Glomerular visceral epithelial cell (primary cell): ENCODE measurements around the gene TIMM29.
A peak's percentile ranks its signal among the peaks of the same experiment; 100 is the strongest.
"Not testable (repeated sequence)": the region's sequence is repeated elsewhere in the genome, so short reads cannot be mapped to it uniquely, and the experiment has no call there.

Experiments used
- DNase-seq: peaks from one replicate; pipeline ENCODE4 v3.0.0-alpha.2; 2016; ENCODE audit errors: extremely low spot score

Gene TIMM29

DNA sequence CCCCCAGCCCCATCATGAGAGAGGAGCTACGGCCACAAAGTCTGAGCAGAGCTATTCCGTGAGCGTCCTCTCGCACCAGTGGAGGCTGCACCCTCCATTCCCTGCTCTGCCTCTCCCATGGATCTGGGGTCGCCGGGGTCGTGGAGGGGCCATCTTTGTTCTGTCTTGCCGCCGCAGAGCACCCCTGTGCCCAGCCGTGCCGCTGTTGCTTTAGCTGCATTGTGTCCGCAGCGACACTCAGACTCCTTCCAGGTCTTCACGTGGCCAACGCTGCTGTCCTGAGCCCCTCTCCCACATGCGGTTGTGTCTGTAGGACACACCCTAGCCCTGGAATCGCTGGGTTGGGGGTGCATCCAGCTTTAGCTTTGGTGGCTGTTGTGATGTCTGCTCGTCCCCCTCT lies 16.0 kb upstream of the TIMM29 start:
- no peak for DNase-seq

- no peak for DNase-seq
These were observed 14.8 kb upstream of the TIMM29 start for GRCh38 chr19:10913716-10914340.

- peak; percentile 80 for DNase-seq
These were observed 13.2 kb upstream of the TIMM29 start for GRCh38 chr19:10915130-10916091.

DNA sequence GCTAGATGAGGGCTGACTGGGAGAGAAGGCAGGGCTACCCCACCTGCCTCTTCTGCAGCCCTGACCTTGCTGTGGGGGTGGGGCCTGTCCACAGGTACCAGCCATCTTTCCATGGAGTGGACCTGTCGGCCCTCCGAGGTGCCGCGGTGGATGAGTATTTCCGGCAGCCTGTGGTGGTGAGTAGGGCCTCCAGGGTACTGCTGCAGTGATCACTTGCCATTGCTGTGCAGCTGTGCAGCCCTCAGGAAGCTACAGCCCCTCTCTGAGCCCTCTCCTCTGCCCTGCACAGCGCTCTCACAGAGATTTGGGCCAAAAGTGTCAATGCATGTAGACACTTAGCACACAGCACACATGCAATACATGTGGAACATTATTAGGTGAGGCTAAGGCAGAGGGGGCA lies 12.0 kb upstream of the TIMM29 start:
- DNase-seq = no peak

- DNase-seq = no peak
These were observed 10.3 kb upstream of the TIMM29 start for GRCh38 chr19:10918359-10918758.

DNA sequence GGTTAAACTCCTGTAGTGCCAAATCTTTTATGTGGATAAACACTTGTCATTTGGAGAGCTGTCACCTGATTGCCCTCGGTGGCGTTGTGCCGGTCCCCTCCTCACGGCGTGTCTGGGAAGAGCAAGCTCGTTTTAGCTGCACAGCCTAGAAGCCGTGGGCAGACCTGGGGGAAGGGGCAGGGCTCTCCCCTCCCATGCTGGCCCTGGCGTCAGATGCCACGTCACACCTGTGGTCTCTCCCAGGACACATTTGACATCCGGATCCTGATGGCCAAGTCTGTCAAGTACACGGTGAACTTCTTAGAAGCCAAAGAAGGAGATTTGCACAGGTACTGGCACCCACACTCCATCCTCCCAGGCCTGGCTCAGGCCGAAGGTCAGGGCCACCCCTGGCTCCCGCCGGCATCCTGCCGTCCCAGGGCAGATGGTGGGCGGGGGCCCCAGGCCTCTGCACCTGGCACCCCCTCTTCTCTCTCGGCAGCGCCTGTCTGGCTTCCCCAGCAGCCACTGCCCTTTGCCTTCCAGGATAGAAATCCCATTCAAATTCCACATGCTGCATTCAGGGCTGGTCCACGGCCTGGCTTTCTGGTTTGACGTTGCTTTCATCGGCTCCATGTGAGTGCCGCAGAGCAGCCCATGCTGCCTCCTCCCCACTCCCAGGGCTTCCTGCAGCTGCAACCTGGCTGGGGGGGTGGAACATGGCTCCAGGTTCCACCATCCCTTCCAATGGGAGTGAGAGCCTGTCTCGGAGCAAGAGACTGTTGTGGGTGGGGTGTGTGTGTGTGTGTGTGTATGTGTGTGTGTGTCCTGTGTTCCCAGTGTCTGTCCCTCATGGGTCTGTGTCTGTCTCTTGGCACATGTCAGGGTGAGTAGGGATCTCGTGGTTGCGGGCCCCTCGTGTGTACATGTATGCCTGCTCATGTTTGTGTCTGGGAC lies 9.0 kb upstream of the TIMM29 start:
- DNase-seq = no peak

GRCh38 chr19:10920288-10920655 lies 8.3 kb upstream of the TIMM29 start:
- DNase-seq = no peak

GRCh38 chr19:10920781-10921180 lies 7.8 kb upstream of the TIMM29 start:
- no peak for DNase-seq

DNA sequence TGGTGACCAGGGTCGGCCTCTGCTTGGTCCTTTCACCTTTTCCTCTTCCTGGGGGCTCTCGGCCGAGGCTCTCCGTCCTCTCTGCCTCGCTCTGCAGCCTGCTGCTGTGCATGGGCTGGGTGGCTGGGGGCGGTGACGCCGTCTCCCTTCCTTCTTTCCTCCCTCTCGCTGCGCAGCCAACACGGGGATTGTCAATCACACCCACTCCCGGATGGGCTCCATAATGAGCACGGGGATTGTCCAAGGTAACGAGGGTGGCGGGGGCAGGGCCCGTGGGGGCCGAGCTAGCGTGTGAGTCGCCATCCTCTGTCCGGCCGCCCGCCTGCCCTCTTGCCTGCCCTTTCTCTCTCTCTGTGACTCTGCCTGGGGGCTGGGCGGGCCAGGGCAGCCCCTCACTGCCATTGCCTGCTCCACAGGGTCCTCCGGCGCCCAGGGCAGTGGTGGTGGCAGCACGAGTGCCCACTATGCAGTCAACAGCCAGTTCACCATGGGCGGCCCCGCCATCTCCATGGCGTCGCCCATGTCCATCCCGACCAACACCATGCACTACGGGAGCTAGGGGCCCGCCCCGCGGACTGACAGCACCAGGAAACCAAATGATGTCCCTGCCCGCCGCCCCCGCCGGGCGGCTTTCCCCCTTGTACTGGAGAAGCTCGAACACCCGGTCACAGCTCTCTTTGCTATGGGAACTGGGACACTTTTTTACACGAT lies 7.3 kb upstream of the TIMM29 start:
- no peak for DNase-seq

DNA sequence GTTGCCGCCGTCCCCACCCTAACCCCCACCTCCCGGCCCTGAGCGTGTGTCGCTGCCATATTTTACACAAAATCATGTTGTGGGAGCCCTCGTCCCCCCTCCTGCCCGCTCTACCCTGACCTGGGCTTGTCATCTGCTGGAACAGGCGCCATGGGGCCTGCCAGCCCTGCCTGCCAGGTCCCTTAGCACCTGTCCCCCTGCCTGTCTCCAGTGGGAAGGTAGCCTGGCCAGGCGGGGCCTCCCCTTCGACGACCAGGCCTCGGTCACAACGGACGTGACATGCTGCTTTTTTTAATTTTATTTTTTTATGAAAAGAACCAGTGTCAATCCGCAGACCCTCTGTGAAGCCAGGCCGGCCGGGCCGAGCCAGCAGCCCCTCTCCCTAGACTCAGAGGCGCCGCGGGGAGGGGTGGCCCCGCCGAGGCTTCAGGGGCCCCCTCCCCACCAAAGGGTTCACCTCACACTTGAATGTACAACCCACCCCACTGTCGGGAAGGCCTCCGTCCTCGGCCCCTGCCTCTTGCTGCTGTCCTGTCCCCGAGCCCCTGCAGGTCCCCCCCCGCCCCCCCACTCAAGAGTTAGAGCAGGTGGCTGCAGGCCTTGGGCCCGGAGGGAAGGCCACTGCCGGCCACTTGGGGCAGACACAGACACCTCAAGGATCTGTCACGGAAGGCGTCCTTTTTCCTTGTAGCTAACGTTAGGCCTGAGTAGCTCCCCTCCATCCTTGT lies 6.5 kb upstream of the TIMM29 start:
- DNase-seq = no peak

GRCh38 chr19:10922638-10923014 lies 6.0 kb upstream of the TIMM29 start:
- no peak for DNase-seq

DNA sequence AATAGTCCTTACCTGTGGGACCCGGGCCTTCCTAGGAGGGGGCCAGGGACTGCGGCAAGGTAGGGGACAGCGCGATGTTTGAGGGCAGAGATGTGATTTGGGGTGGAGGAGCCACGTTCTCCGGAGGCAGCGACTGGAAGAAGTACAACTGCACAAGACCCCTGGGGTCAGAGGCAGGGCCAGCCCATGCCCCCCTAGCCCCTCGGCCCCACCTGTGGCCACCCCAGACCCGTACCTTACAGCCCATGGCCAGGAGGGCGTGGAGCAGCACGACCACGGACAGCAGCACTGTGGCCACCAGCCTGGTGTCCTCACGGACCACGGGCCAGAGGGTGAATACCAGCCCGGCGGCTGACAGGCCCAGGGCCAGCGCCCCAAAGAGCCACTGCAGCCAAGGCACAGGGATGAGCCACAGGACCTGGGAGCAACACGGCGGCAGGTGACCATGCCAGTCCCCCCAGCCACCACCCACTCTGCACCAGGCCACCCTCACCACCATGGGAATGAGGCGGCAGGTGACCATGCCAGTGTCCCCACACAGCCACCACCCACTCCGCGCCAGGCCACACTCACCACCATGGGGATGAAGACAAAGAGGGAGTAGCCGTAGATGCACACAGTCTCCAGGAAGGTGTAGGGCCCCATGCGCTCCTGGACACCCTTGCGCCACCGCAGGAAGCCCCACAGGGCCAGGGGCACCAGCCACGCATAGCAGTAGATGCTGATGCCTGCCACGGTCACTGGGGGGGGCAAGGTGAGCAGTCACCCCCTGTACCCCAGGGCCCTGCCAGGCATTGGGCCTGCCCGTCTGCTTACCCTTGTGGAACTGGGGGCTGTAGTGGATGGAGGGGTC lies 5.1 kb upstream of the TIMM29 start:
- no peak for DNase-seq

DNA sequence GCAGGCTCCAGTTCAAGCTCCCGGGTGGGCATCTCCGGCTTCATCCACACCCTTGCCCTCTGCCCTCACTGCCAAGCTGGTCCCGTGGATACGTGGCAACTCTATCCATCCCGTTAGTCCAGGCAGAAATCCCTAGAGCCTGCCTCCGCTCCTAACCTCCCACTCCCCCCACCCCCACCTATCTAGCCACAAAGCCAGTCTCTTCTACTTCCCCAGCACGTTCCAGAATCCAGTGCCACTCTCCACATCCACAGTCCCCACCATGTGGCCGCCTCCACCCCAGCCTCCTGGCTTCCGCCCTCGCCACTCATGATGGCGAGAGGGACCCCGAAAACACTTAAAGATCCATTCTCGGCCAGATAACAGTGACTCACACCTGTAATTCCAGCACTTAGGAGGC lies 4.0 kb upstream of the TIMM29 start:
- no peak for DNase-seq

DNA sequence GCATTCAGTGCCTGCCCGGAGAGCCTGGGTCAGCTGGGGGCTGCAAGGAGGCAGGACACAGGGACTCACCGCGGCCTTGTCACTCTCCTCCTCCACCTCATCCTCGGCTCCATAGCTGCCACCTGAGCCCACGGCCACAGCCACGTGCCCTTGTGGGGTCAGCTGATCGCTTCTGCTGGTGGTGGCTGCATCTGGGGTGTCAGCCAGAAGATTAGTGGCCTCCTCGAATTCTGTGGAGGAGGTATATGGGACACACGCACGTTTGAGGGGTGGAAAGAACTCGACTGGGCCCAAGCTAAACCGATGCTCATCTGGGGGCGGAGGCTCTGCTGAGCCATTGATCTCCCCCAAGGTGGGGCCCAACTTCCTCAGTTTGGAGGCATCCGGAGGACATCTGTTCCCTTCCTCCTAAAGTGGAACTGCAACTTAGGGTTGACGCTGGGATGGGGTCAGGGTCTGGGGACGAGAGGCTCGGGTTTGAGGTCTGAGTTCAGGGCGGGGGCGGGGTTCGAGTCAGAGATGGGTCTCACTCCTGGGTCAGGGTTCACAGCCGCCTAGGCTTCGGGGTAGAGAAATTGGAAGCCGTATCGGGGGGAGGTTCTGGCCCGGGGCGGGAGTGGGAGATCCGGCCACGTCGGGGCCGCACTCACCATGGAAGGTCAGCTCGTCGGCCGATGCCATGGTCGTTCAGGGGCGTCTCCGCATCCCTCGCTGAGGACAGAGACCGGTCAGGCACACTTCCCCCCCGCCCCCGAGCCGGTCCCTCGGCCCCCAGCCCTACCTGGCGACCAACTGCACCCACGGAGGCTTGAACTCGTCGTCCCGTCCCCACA lies 665 bp upstream of the TIMM29 start:
- DNase-seq = no peak

DNA sequence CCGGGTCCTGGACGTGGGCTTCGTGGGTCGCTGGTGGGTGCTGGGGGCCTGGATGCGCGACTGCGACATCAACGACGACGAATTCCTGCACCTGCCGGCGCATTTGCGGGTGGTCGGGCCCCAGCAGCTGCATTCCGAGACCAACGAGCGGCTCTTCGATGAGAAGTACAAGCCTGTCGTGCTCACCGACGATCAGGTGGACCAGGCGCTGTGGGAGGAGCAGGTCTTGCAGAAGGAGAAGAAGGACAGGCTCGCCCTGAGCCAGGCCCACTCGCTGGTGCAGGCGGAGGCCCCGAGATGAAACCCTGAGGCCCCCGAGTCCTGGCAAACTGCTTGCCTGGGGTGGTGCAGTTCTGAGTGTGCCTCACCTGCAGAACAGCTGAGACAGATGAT lies 787 bp downstream of the TIMM29 start:
- no peak for DNase-seq

DNA sequence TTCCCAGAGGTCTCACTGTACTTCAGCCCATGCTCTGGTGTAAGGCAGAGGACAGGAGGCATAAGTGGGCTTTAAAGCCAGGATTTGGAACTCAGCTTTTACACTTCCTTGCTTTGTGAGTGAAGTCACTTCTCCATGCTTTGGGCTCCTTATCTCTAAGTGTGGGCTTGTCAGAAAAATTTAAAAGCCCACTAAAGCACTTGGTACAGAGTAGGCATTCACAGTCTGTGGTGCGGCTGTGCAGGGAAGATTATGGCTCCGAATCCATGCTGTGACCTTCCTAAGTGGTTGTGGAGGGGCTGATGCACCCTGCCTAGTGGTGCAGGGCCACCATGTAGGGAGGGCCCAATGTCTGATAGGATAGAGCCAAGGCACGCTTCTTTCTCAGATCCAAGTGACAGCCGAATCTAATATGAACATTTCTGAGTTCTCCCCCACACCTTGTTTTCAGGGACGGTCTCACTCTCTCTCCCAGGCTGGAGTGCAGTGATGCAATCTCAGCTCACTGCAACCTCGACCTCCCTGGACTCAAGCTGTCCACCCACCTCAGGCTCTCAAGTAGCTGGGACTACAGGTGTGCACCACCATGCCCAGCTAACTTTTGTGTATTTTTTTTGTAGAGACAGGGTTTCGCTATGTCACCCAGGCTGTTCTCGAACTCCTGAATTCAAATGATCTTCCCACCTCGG lies 6.9 kb downstream of the TIMM29 start:
- no peak for DNase-seq

GRCh38 chr19:10936661-10937084 lies 8.1 kb downstream of the TIMM29 start:
- peak; percentile 82 for DNase-seq

DNA sequence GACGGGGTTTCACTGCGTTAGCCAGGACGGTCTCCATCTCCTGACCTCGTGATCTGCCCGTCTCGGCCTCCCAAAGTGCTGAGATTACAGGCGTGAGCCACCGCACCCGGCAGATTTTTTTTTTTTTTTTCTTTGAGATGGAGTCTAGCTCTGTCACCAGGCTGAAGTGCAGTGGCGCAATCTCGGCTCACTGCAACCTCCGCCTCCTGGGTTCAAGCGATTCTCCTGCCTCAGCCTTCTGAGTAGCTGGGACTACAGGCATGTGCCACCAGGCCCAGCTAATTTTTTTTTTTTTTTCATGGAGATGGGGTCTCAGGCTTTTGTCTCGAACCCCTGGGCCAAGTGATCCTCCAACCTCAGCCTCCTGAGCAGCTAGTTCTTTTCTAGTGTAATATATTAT lies 13.0 kb downstream of the TIMM29 start:
- not testable (repeated sequence) for DNase-seq
